B cell (primary cell): ENCODE results near the gene SLU7.

Experiments used
- EZH2 ChIP-seq: IDR thresholded peaks from 2 replicates; pipeline ENCODE4 v1.6.1; 2012; ENCODE audit warnings: borderline replicate concordance, low read depth, mild to moderate bottlenecking, moderate library complexity, low read length; ENCODE audit not compliant: insufficient read depth, poor library complexity, severe bottlenecking
- TF ChIP-seq, protein P1 (sequence below): fragments of 200-600 bp; IDR thresholded peaks from one replicate; pipeline ENCODE4 v1.8.0; 2022; ENCODE audit warnings: antibody characterized with exemption, mild to moderate bottlenecking

DNA sequence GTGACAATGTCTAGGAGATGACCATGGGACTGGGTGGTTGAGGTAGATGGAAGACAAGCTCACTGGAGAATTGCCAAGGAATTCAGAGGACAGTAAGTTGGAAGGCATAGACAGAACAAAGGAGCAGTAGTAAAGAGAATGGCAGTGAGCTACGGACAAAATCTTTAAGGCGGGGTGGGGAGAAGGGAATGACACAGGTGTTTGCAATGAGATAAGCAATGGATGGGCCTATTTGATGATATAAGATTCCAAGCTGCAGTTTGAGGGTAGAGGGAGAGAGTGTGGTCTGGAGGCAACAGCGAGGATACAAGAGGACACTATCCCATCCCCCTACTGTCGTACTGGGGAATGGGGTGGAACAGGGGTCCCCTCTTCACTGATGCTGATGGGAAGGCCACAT, 17.1 kb upstream of the SLU7 start:
- TF ChIP-seq, protein P1, sequence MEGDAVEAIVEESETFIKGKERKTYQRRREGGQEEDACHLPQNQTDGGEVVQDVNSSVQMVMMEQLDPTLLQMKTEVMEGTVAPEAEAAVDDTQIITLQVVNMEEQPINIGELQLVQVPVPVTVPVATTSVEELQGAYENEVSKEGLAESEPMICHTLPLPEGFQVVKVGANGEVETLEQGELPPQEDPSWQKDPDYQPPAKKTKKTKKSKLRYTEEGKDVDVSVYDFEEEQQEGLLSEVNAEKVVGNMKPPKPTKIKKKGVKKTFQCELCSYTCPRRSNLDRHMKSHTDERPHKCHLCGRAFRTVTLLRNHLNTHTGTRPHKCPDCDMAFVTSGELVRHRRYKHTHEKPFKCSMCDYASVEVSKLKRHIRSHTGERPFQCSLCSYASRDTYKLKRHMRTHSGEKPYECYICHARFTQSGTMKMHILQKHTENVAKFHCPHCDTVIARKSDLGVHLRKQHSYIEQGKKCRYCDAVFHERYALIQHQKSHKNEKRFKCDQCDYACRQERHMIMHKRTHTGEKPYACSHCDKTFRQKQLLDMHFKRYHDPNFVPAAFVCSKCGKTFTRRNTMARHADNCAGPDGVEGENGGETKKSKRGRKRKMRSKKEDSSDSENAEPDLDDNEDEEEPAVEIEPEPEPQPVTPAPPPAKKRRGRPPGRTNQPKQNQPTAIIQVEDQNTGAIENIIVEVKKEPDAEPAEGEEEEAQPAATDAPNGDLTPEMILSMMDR = no peak
- TF ChIP-seq EZH2 = no peak
